DND-41 (cell line): ENCODE measurements around the gene SP5.

ENCODE experiments used
- ATAC-seq: fragments of 200-7000 bp; cut with Tn5 transposase; 3 replicates; pipeline ENCODE4 v1.9.1; 2021; ENCODE audit warnings: low read depth; ENCODE audit not compliant: insufficient read depth
- DNase-seq: peaks from one replicate; pipeline ENCODE4 v3.0.0-alpha.2; 2020
- H2AFZ ChIP-seq: 2 replicates; pipeline ENCODE4 v1.6.0; 2012; ENCODE audit warnings: low read depth, low read length
- H3K27ac ChIP-seq: 2 replicates; pipeline ENCODE4 v1.5.1; 2012; ENCODE audit warnings: low read length, inconsistent platforms
- H3K27me3 ChIP-seq: fragments of 200-600 bp; sonication (generic); 2 replicates; pipeline ENCODE4 v1.6.0; 2012; ENCODE audit warnings: low read length, mild to moderate bottlenecking, inconsistent platforms; ENCODE audit not compliant: insufficient read depth, poor library complexity
- H3K36me3 ChIP-seq: 2 replicates; pipeline ENCODE4 v1.5.1; 2012; ENCODE audit warnings: low read length, inconsistent platforms; ENCODE audit not compliant: insufficient read depth
- H3K4me1 ChIP-seq: 2 replicates; pipeline ENCODE4 v1.5.1; 2012; ENCODE audit warnings: mild to moderate bottlenecking, low read length; ENCODE audit not compliant: insufficient read depth
- H3K4me2 ChIP-seq: 2 replicates; pipeline ENCODE4 v1.6.0; 2012; ENCODE audit warnings: mild to moderate bottlenecking, moderate library complexity, low read length, inconsistent platforms; ENCODE audit not compliant: insufficient read depth
- H3K4me3 ChIP-seq, 2 experiments: fragments of 200-600 bp in 1 of 2; shearing (Covaris generic) in 1 of 2; 2 replicates each; pipeline ENCODE4 v1.5.1; 2012 to 2016; ENCODE audit warnings: inconsistent platforms in 2 of 2, low read length in 2 of 2, mild to moderate bottlenecking in 2 of 2, low read depth in 1 of 2, moderate library complexity in 1 of 2
- H3K79me2 ChIP-seq: 2 replicates; pipeline ENCODE4 v1.6.0; 2012; ENCODE audit warnings: low read length, inconsistent platforms; ENCODE audit not compliant: insufficient read depth
- H3K9ac ChIP-seq: 2 replicates; pipeline ENCODE4 v1.6.0; 2012; ENCODE audit warnings: low read depth, mild to moderate bottlenecking, inconsistent platforms, low read length, moderate library complexity
- H3K9me3 ChIP-seq: 2 replicates; pipeline ENCODE4 v1.5.1; 2012; ENCODE audit warnings: low read length, moderate library complexity, mild to moderate bottlenecking, inconsistent platforms; ENCODE audit not compliant: insufficient read depth, severe bottlenecking
- H4K20me1 ChIP-seq: 2 replicates; pipeline ENCODE4 v1.6.0; 2012; ENCODE audit warnings: low read length; ENCODE audit not compliant: insufficient read depth
- CTCF ChIP-seq: IDR thresholded peaks from 2 replicates; pipeline ENCODE4 v1.5.1; 2012; ENCODE audit warnings: borderline replicate concordance, low read length, moderate library complexity, mild to moderate bottlenecking; ENCODE audit not compliant: poor library complexity, severe bottlenecking; ENCODE audit errors: extremely low read depth
- EZH2 ChIP-seq: IDR thresholded peaks from 3 replicates; pipeline ENCODE4 v1.6.1; 2012; ENCODE audit warnings: borderline replicate concordance, low read depth, mild to moderate bottlenecking, moderate library complexity, low read length, inconsistent platforms; ENCODE audit not compliant: severe bottlenecking

Gene SP5

GRCh38 chr2:170679607-170680079 is 35.5 kb upstream of the SP5 start:
- Histone ChIP-seq H3K4me3 (no peak overlapping the region), H3K4me2 (no peak overlapping the region)
- no peak for ATAC-seq

GRCh38 chr2:170680172-170680941 is 34.8 kb upstream of the SP5 start:
- H3K9ac ChIP-seq = no peak overlapping the region
- no peaks in the 10 kb centered on the region for H3K36me3 ChIP-seq
- no peak overlapping the region for H3K4me3 ChIP-seq
- DNase-seq = no peak
- TF ChIP-seq EZH2 = no peak
- TF ChIP-seq CTCF = no peak
- no peak for ATAC-seq
- no peaks in the 10 kb centered on the region for H3K4me1 ChIP-seq
- no peak overlapping the region for H3K27ac ChIP-seq
- no peak overlapping the region for H3K4me2 ChIP-seq
- no peak overlapping the region for H2AFZ ChIP-seq
- no peaks in the 10 kb centered on the region for H3K9me3 ChIP-seq
- H3K79me2 ChIP-seq = no peaks in the 10 kb centered on the region
- no peaks in the 10 kb centered on the region for H4K20me1 ChIP-seq
- H3K27me3 ChIP-seq = peaks cover 9% of the 10 kb centered on the region

More at GRCh38 chr2:170679607-170680079, 35.5 kb upstream of the SP5 start:
- no peak overlapping the region for H3K27ac ChIP-seq
- H3K27me3 ChIP-seq = peaks cover 9% of the 10 kb centered on the region
- H3K4me1 ChIP-seq = no peaks in the 10 kb centered on the region
- H3K36me3 ChIP-seq = no peaks in the 10 kb centered on the region
- H3K79me2 ChIP-seq = no peaks in the 10 kb centered on the region
- H3K9me3 ChIP-seq = no peaks in the 10 kb centered on the region
- H3K9ac ChIP-seq = no peak overlapping the region
- H4K20me1 ChIP-seq = no peaks in the 10 kb centered on the region
- no peak for TF ChIP-seq CTCF
- TF ChIP-seq EZH2 = no peak
- no peak overlapping the region for H2AFZ ChIP-seq
- DNase-seq = no peak

- Histone ChIP-seq H3K4me1 (no peaks in the 10 kb centered on the region), H3K4me2 (no peak overlapping the region), H3K36me3 (no peaks in the 10 kb centered on the region), H4K20me1 (no peaks in the 10 kb centered on the region), H3K9ac (no peak overlapping the region), H3K4me3 (no peak overlapping the region), H2AFZ (no peak overlapping the region), H3K27ac (no peak overlapping the region), H3K79me2 (no peaks in the 10 kb centered on the region), H3K9me3 (no peaks in the 10 kb centered on the region), H3K27me3 (peaks cover 9% of the 10 kb centered on the region)
- ATAC-seq = no peak
- no peak for TF ChIP-seq EZH2
- no peak for TF ChIP-seq CTCF
- no peak for DNase-seq
These were observed 33.8 kb upstream of the SP5 start for GRCh38 chr2:170681311-170681710.
